Measurements from ENCODE around the gene RIPPLY2. TPM values are rescaled to one million over a fixed set of nuclear protein-coding genes. Genes with fewer than 3 reads are reported as not detected.
"Not testable (repeated sequence)": the region's sequence is repeated elsewhere in the genome, so short reads cannot be mapped to it uniquely, and the experiment has no call there.

Gene RIPPLY2
- polyA plus RNA-seq, 1 of the 3 experiments (the other 2 are of a cell fraction), result 0.33 TPM

- Histone ChIP-seq H3K36me3 (replicated peaks in 1 of 2; ENCODE audit: control insufficient read depth in 1 of 2, insufficient read depth in 2 of 2, low read length in 1 of 2) (no peaks in the 10 kb centered on the region), H3K4me3 (ENCODE audit: low read depth in 2 of 2, low read length in 1 of 2) (no peak overlapping the region), H3K79me2 (ENCODE audit: insufficient read depth) (peaks cover 17% of the 10 kb centered on the region), H3K9me2 (no peaks in the 10 kb centered on the region), H3K9me3 (no peaks in the 10 kb centered on the region), H3F3A (replicated peaks; ENCODE audit: insufficient read depth) (no peaks in the 10 kb centered on the region), H3K27me3 (ENCODE audit: insufficient read depth) (no peaks in the 10 kb centered on the region), H3K4me2 (no peak overlapping the region), H4K20me1 (ENCODE audit: insufficient read depth) (no peaks in the 10 kb centered on the region), H3K27ac (ENCODE audit: low read depth in 2 of 2, low read length in 1 of 2) (no peak overlapping the region), H2AFZ (ENCODE audit: low read depth) (no peak overlapping the region), H3K4me1 (ENCODE audit: control insufficient read depth in 1 of 2, insufficient read depth in 2 of 2, low read depth in 1 of 2, low read length in 1 of 2) (no peaks in the 10 kb centered on the region; a peak in 1 of 4 replicates), H3K9ac (no peak overlapping the region)
- no peak for DNase-seq
- ChIA-PET POLR2A (no interaction called here), CTCF (interaction anchor here (0.5 to 1.4 kb wide), 2 partner anchors 9 to 327 kb away, joined by 3 to 5 read pairs; no protein-coding TSS in a partner anchor)
- 88% methylated on average over 1 of the region's 1 CpG for WGBS (ENCODE audit: low lambda C conversion rate)
- TF ChIP-seq NRF1 (IDR thresholded peaks at IDR 0.05; ENCODE audit: low read depth, low read length) (no peak), JUND (IDR thresholded peaks at IDR 0.05) (no peak), TCF12 (IDR thresholded peaks at IDR 0.05) (no peak), TAF1 (IDR thresholded peaks at IDR 0.05; ENCODE audit: borderline replicate concordance, low read depth, low read length) (no peak), RCOR1 (IDR thresholded peaks at IDR 0.05; ENCODE audit: low read length) (no peak), ZBTB33 (IDR thresholded peaks at IDR 0.05; ENCODE audit: borderline replicate concordance, low read depth) (no peak)
These were observed 39.9 kb downstream of the RIPPLY2 start for GRCh38 chr6:83893024-83893423.

GRCh38 chr6:83897094-83897493 lies 43.9 kb downstream of the RIPPLY2 start:
- H4K20me1 ChIP-seq (ENCODE audit: insufficient read depth); H3K27me3 ChIP-seq (ENCODE audit: insufficient read depth); POLR2A ChIA-PET; H3K4me1 ChIP-seq (ENCODE audit: control insufficient read depth in 1 of 2, insufficient read depth in 2 of 2, low read depth in 1 of 2, low read length in 1 of 2); H3K9me3 ChIP-seq; H3F3A ChIP-seq (replicated peaks; ENCODE audit: insufficient read depth); H3K9me2 ChIP-seq; DNase-seq; H3K4me3 ChIP-seq (ENCODE audit: low read depth in 2 of 2, low read length in 1 of 2); H3K36me3 ChIP-seq (replicated peaks in 1 of 2; ENCODE audit: control insufficient read depth in 1 of 2, insufficient read depth in 2 of 2, low read length in 1 of 2); H3K9ac ChIP-seq; H3K27ac ChIP-seq (ENCODE audit: low read depth in 2 of 2, low read length in 1 of 2); CTCF ChIA-PET; H3K4me2 ChIP-seq; H2AFZ ChIP-seq (ENCODE audit: low read depth): not testable (repeated sequence)
- H3K79me2 ChIP-seq (ENCODE audit: insufficient read depth), result peaks cover 33% of the 10 kb centered on the region
- 92% methylated on average over 2 of the region's 2 CpGs for WGBS (ENCODE audit: low lambda C conversion rate)

GRCh38 chr6:83901624-83902023 lies 48.5 kb downstream of the RIPPLY2 start:
- no peak overlapping the region for H3K4me2 ChIP-seq
- no peaks in the 10 kb centered on the region for H3K9me2 ChIP-seq
- H4K20me1 ChIP-seq (ENCODE audit: insufficient read depth), result no peaks in the 10 kb centered on the region
- H3F3A ChIP-seq (replicated peaks; ENCODE audit: insufficient read depth), result no peaks in the 10 kb centered on the region
- no peak for TF ChIP-seq SMC3 (IDR thresholded peaks at IDR 0.05; ENCODE audit: low read depth, low read length)
- no peak for TF ChIP-seq PBX3 (IDR thresholded peaks at IDR 0.05)
- no peak for TF ChIP-seq ZBTB33 (IDR thresholded peaks at IDR 0.05; ENCODE audit: borderline replicate concordance, low read depth)
- no peak for TF ChIP-seq FOXM1 (IDR thresholded peaks at IDR 0.05; ENCODE audit: low read depth)
- no peak for TF ChIP-seq CTCF (IDR thresholded peaks at IDR 0.05)
- no peak for TF ChIP-seq GABPA (IDR thresholded peaks at IDR 0.05; ENCODE audit: low read depth)
- no peak overlapping the region for H3K27ac ChIP-seq (ENCODE audit: low read depth in 2 of 2, low read length in 1 of 2)
- WGBS (ENCODE audit: low lambda C conversion rate), result 75% methylated on average over 1 of the region's 1 CpG
- H3K36me3 ChIP-seq (replicated peaks in 1 of 2; ENCODE audit: control insufficient read depth in 1 of 2, insufficient read depth in 2 of 2, low read length in 1 of 2), result no peaks in the 10 kb centered on the region
- DNase-seq, result no peak
- POLR2A ChIA-PET, result no interaction called here
- H3K9ac ChIP-seq, result no peak overlapping the region
- CTCF ChIA-PET, result no interaction called here
- no peak overlapping the region for H3K4me3 ChIP-seq (ENCODE audit: low read depth in 2 of 2, low read length in 1 of 2)
- H2AFZ ChIP-seq (ENCODE audit: low read depth), result no peak overlapping the region
- peaks cover 40% of the 10 kb centered on the region for H3K79me2 ChIP-seq (ENCODE audit: insufficient read depth)
- no peaks in the 10 kb centered on the region; the same call in 1 of the 2 replicates for H3K9me3 ChIP-seq
- H3K4me1 ChIP-seq (ENCODE audit: control insufficient read depth in 1 of 2, insufficient read depth in 2 of 2, low read depth in 1 of 2, low read length in 1 of 2), result no peaks in the 10 kb centered on the region
- H3K27me3 ChIP-seq (ENCODE audit: insufficient read depth), result no peaks in the 10 kb centered on the region
